Measurements from ENCODE around the gene PSD2. TPM values are rescaled to one million over a fixed set of nuclear protein-coding genes. Genes with fewer than 3 reads are reported as not detected.

The PSD2 gene
- total RNA-seq, 1 experiment from 2014 or later, result not detected

GRCh38 chr5:139871614-139872013, 76.0 kb downstream of the PSD2 start:
- Histone ChIP-seq H3K4me1 (ENCODE audit: low read length) (no peaks in the 10 kb centered on the region), H4K20me1 (ENCODE audit: insufficient read depth, low read depth, low read length) (no peaks in the 10 kb centered on the region), H3K27ac (ENCODE audit: low read length) (no peak overlapping the region), H3K27me3 (ENCODE audit: low read length) (no peaks in the 10 kb centered on the region), H3K79me2 (ENCODE audit: low read length) (no peaks in the 10 kb centered on the region), H2AFZ (ENCODE audit: low read length) (no peak overlapping the region), H3K4me2 (ENCODE audit: low read depth, low read length, poor library complexity, severe bottlenecking) (no peak overlapping the region), H3K9me3 (ENCODE audit: low read length) (no peaks in the 10 kb centered on the region), H3K4me3 (ENCODE audit: low read length) (no peak overlapping the region), H3K36me3 (ENCODE audit: insufficient read depth, low read length) (no peaks in the 10 kb centered on the region), H3K9me2 (replicated peaks; ENCODE audit: insufficient read depth, low read length) (no peaks in the 10 kb centered on the region), H3K9ac (ENCODE audit: low read length) (no peak overlapping the region)
- no peak for DNase-seq

GRCh38 chr5:139872052-139872766, 76.6 kb downstream of the PSD2 start:
- Histone ChIP-seq H3K79me2 (ENCODE audit: low read length) (no peaks in the 10 kb centered on the region), H4K20me1 (ENCODE audit: insufficient read depth, low read depth, low read length) (no peaks in the 10 kb centered on the region), H3K9me2 (replicated peaks; ENCODE audit: insufficient read depth, low read length) (no peaks in the 10 kb centered on the region), H3K4me3 (ENCODE audit: low read length) (no peak overlapping the region), H2AFZ (ENCODE audit: low read length) (no peak overlapping the region), H3K27me3 (ENCODE audit: low read length) (no peaks in the 10 kb centered on the region), H3K4me2 (ENCODE audit: low read depth, low read length, poor library complexity, severe bottlenecking) (no peak overlapping the region), H3K9ac (ENCODE audit: low read length) (no peak overlapping the region), H3K9me3 (ENCODE audit: low read length) (no peaks in the 10 kb centered on the region), H3K36me3 (ENCODE audit: insufficient read depth, low read length) (no peaks in the 10 kb centered on the region), H3K4me1 (ENCODE audit: low read length) (no peaks in the 10 kb centered on the region), H3K27ac (ENCODE audit: low read length) (no peak overlapping the region)
- DNase-seq, result no peak

DNA sequence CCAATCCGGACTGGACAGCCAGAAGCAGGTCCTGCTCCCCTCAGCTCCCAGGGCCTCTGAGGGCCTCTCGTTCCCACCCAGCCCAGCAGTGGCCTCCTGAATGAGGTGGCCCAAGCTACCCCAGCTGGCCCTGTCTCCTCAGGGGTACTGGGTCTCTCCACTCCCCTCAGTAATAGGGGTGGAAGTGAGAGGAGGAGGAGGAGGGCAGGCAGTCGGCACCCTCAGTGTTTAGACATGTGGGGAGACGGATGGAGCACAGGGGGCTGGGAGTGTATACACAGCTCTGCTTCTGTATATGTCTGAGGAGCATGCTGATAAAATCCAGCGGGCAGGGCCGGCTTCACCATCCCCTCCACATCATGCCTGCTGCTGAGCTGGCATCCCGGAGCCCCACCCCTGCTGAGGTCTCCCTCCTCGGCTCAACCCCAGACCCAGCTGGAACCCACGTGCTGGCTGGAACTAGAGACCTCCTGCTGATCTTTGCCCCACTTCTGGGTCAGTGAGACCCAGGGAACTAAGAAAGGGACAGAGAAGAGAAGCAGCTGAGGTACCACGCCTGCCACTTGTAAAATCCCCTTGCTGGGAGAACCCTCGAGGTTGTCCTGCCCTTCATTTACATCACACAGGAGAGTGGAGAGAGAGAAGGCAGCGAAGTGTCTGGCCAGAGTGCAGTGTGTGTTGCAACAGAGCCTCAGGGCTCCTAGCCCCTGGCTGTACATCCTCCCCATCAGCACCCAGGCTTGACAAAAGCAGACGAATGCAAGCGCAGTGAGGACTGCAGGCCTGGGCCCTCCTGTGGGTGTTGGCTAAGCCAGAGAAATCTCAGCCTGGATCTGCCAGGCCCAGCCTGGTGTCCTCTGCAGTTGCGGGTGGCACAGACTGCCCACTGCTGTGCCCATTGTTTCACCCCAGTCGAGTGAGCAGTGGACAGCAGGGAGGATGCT, 77.5 kb downstream of the PSD2 start:
- Histone ChIP-seq H3K27ac (ENCODE audit: low read length) (no peak overlapping the region), H3K79me2 (ENCODE audit: low read length) (no peaks in the 10 kb centered on the region), H3K9ac (ENCODE audit: low read length) (no peak overlapping the region), H3K9me2 (replicated peaks; ENCODE audit: insufficient read depth, low read length) (no peaks in the 10 kb centered on the region), H3K4me3 (ENCODE audit: low read length) (no peak overlapping the region), H2AFZ (ENCODE audit: low read length) (no peak overlapping the region), H3K27me3 (ENCODE audit: low read length) (no peaks in the 10 kb centered on the region), H3K9me3 (ENCODE audit: low read length) (no peaks in the 10 kb centered on the region), H3K36me3 (ENCODE audit: insufficient read depth, low read length) (no peaks in the 10 kb centered on the region), H4K20me1 (ENCODE audit: insufficient read depth, low read depth, low read length) (no peaks in the 10 kb centered on the region), H3K4me2 (ENCODE audit: low read depth, low read length, poor library complexity, severe bottlenecking) (no peak overlapping the region), H3K4me1 (ENCODE audit: low read length) (no peaks in the 10 kb centered on the region)
- DNase-seq, result no peak

DNA sequence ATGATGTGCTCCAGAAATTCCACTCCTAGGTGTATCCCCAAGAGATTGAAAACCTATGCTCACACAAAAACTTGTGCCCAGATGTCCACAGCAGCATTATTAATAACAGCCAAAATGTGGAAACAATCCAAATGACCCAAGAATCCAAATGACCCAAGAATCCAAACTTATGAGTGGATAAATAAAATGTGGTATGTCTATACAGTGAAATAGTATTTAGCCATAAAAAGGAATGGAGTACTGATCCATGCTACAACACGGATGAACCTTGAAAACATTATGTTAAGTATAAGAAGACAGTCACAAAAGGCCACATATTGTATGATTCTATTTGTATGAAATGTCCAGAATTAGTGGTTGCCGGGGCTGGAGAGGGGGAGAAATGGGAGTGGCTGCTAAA, 80.3 kb downstream of the PSD2 start:
- no peak overlapping the region for H3K9ac ChIP-seq (ENCODE audit: low read length)
- H3K4me1 ChIP-seq (ENCODE audit: low read length), result no peaks in the 10 kb centered on the region

GRCh38 chr5:139877129-139877597, 81.6 kb downstream of the PSD2 start:
- Histone ChIP-seq H3K27me3 (ENCODE audit: low read length) (no peaks in the 10 kb centered on the region), H3K9me3 (ENCODE audit: low read length) (no peaks in the 10 kb centered on the region), H3K4me3 (ENCODE audit: low read length) (no peak overlapping the region), H3K9ac (ENCODE audit: low read length) (no peak overlapping the region), H4K20me1 (ENCODE audit: insufficient read depth, low read depth, low read length) (no peaks in the 10 kb centered on the region), H3K9me2 (replicated peaks; ENCODE audit: insufficient read depth, low read length) (no peaks in the 10 kb centered on the region), H3K4me1 (ENCODE audit: low read length) (no peaks in the 10 kb centered on the region), H3K36me3 (ENCODE audit: insufficient read depth, low read length) (no peaks in the 10 kb centered on the region), H3K27ac (ENCODE audit: low read length) (no peak overlapping the region), H3K4me2 (ENCODE audit: low read depth, low read length, poor library complexity, severe bottlenecking) (no peak overlapping the region), H3K79me2 (ENCODE audit: low read length) (no peaks in the 10 kb centered on the region), H2AFZ (ENCODE audit: low read length) (no peak overlapping the region)
- DNase-seq, result no peak

More for the DNA sequence above, 80.3 kb downstream of the PSD2 start:
- Histone ChIP-seq H3K27ac (ENCODE audit: low read length) (no peak overlapping the region), H3K9me3 (ENCODE audit: low read length) (no peaks in the 10 kb centered on the region), H3K4me3 (ENCODE audit: low read length) (no peak overlapping the region), H3K9me2 (replicated peaks; ENCODE audit: insufficient read depth, low read length) (no peaks in the 10 kb centered on the region), H3K36me3 (ENCODE audit: insufficient read depth, low read length) (no peaks in the 10 kb centered on the region), H4K20me1 (ENCODE audit: insufficient read depth, low read depth, low read length) (no peaks in the 10 kb centered on the region), H3K27me3 (ENCODE audit: low read length) (no peaks in the 10 kb centered on the region), H2AFZ (ENCODE audit: low read length) (no peak overlapping the region), H3K79me2 (ENCODE audit: low read length) (no peaks in the 10 kb centered on the region), H3K4me2 (ENCODE audit: low read depth, low read length, poor library complexity, severe bottlenecking) (no peak overlapping the region)
- no peak for DNase-seq

- H3K4me1 ChIP-seq (ENCODE audit: low read length), result no peaks in the 10 kb centered on the region
- no peak overlapping the region for H3K9ac ChIP-seq (ENCODE audit: low read length)
- no peak overlapping the region for H3K27ac ChIP-seq (ENCODE audit: low read length)
- no peak overlapping the region for H3K4me3 ChIP-seq (ENCODE audit: low read length)
- no peaks in the 10 kb centered on the region for H3K9me2 ChIP-seq (replicated peaks; ENCODE audit: insufficient read depth, low read length)
- H3K36me3 ChIP-seq (ENCODE audit: insufficient read depth, low read length), result no peaks in the 10 kb centered on the region
- no peaks in the 10 kb centered on the region for H4K20me1 ChIP-seq (ENCODE audit: insufficient read depth, low read depth, low read length)
- H2AFZ ChIP-seq (ENCODE audit: low read length), result no peak overlapping the region
- H3K79me2 ChIP-seq (ENCODE audit: low read length), result no peaks in the 10 kb centered on the region
- no peaks in the 10 kb centered on the region for H3K9me3 ChIP-seq (ENCODE audit: low read length)
- DNase-seq, result no peak
- H3K4me2 ChIP-seq (ENCODE audit: low read depth, low read length, poor library complexity, severe bottlenecking), result no peak overlapping the region
- H3K27me3 ChIP-seq (ENCODE audit: low read length), result no peaks in the 10 kb centered on the region
These were observed 82.5 kb downstream of the PSD2 start for GRCh38 chr5:139878093-139878492.

- H3K9me3 ChIP-seq (ENCODE audit: low read length), result no peaks in the 10 kb centered on the region
- no peak overlapping the region for H3K4me3 ChIP-seq (ENCODE audit: low read length)
- no peak for DNase-seq
- H3K27me3 ChIP-seq (ENCODE audit: low read length), result no peaks in the 10 kb centered on the region
- H3K27ac ChIP-seq (ENCODE audit: low read length), result no peak overlapping the region
- no peak overlapping the region for H3K4me2 ChIP-seq (ENCODE audit: low read depth, low read length, poor library complexity, severe bottlenecking)
- H3K4me1 ChIP-seq (ENCODE audit: low read length), result no peaks in the 10 kb centered on the region
- no peak overlapping the region for H2AFZ ChIP-seq (ENCODE audit: low read length)
- H3K9ac ChIP-seq (ENCODE audit: low read length), result no peak overlapping the region
- H3K36me3 ChIP-seq (ENCODE audit: insufficient read depth, low read length), result no peaks in the 10 kb centered on the region
- H3K79me2 ChIP-seq (ENCODE audit: low read length), result no peaks in the 10 kb centered on the region
- H4K20me1 ChIP-seq (ENCODE audit: insufficient read depth, low read depth, low read length), result no peaks in the 10 kb centered on the region
- no peaks in the 10 kb centered on the region for H3K9me2 ChIP-seq (replicated peaks; ENCODE audit: insufficient read depth, low read length)
These were observed 85.0 kb downstream of the PSD2 start for GRCh38 chr5:139880416-139881142.

Measured in Karpas-422 (cell line).